ENCODE results near the gene ZNF512. TPM values are rescaled to one million over a fixed set of nuclear protein-coding genes. Genes with fewer than 3 reads are reported as not detected.
A peak's percentile ranks its signal among the peaks of the same experiment; 100 is the strongest.

ZNF512 gene
- total and polyA plus RNA-seq, 8 donors: 6.1 to 20.5 (median 10.0) TPM

GRCh38 chr2:27664622-27665363, 82.0 kb downstream of the ZNF512 start:
- H3K4me3 ChIP-seq: peak overlapping the region; percentile 81 to 88 (median 85)
- H3K4me1 ChIP-seq: peaks cover 9 to 22% (median 14%) of the 10 kb centered on the region in 3 donors
- no peak overlapping the region for H3K27ac ChIP-seq
- FAIRE-seq: no peak
- H3K9me3 ChIP-seq: no peaks in the 10 kb centered on the region
- ATAC-seq: no peak
- TF ChIP-seq CTCF (IDR thresholded peaks at IDR 0.05): no peak
- intact Hi-C loops (cut with DNase I): no loop called here
- no peak for DNase-seq
- H3K27me3 ChIP-seq: no peaks in the 10 kb centered on the region
- 59 to 66% methylated on average over 16 of the region's 16 CpGs for WGBS, 2 donors
- peaks cover 0 to 41% (median 12%) of the 10 kb centered on the region in 3 donors for H3K36me3 ChIP-seq

GRCh38 chr2:27667446-27667845, 84.6 kb downstream of the ZNF512 start:
- intact Hi-C loops (cut with DNase I): no loop called here
- no peak for FAIRE-seq

GRCh38 chr2:27671235-27671634, 88.4 kb downstream of the ZNF512 start:
- 87 to 95% methylated on average over 4 of the region's 4 CpGs for WGBS, 2 donors
- intact Hi-C loops (cut with DNase I): no loop called here
- no peaks in the 10 kb centered on the region for H3K9me3 ChIP-seq
- ATAC-seq (no peak), FAIRE-seq (no peak), DNase-seq (no peak)
- H3K27ac ChIP-seq: no peak overlapping the region
- no peaks in the 10 kb centered on the region for H3K4me1 ChIP-seq
- TF ChIP-seq CTCF (IDR thresholded peaks at IDR 0.05): no peak
- peaks cover 0 to 58% (median 11%) of the 10 kb centered on the region in 3 donors for H3K36me3 ChIP-seq
- H3K27me3 ChIP-seq: no peaks in the 10 kb centered on the region
- no peak overlapping the region for H3K4me3 ChIP-seq

More at GRCh38 chr2:27667446-27667845, 84.6 kb downstream of the ZNF512 start:
- ATAC-seq (no peak), DNase-seq (no peak)
- Histone ChIP-seq H3K4me1 (peaks cover 9 to 18% (median 11%) of the 10 kb centered on the region in 3 donors), H3K4me3 (no peak overlapping the region), H3K36me3 (peaks cover 0 to 41% (median 6%) of the 10 kb centered on the region in 3 donors), H3K9me3 (no peaks in the 10 kb centered on the region), H3K27ac (no peak overlapping the region), H3K27me3 (no peaks in the 10 kb centered on the region)
- whole genome bisulfite sequencing, 2 donors: 71 to 86% methylated on average over 1 of the region's 1 CpG
- no peak for TF ChIP-seq CTCF (IDR thresholded peaks at IDR 0.05)

Other genes with a start within 250 kb of the ZNF512 start
- 10 to 100 TPM; 21.2 to 30.7 (median 26.7) TPM for gene GTF3C2, start 226.3 kb upstream of the ZNF512 start, total RNA-seq
- gene GTF3C2, start 226.3 kb upstream of the ZNF512 start, polyA plus RNA-seq: 10 to 100 TPM; 33.1 to 34.3 TPM
- 10 to 100 TPM; 24.1 to 34.7 (median 31.3) TPM for gene EIF2B4, start 212.7 kb upstream of the ZNF512 start, total RNA-seq
- 10 to 100 TPM; 69.9 to 98.1 TPM for gene EIF2B4, start 212.7 kb upstream of the ZNF512 start, polyA plus RNA-seq
- gene SNX17, start 212.4 kb upstream of the ZNF512 start, total RNA-seq: 10 to 100 TPM; 34.3 to 48.6 (median 39.5) TPM
- gene SNX17, start 212.4 kb upstream of the ZNF512 start, polyA plus RNA-seq: 10 to 100 TPM; 38.8 to 60.2 TPM
- gene ZNF513, start 202.3 kb upstream of the ZNF512 start, total RNA-seq: 10 to 100 TPM in 1 of 6 donors, 1 to 10 TPM in 5; 3.7 to 10.4 (median 7.6) TPM
- 10 to 100 TPM; 30.1 to 34.4 TPM for gene ZNF513, start 202.3 kb upstream of the ZNF512 start, polyA plus RNA-seq
- gene PPM1G, start 173.5 kb upstream of the ZNF512 start, total RNA-seq: 10 to 100 TPM; 23.6 to 37.8 (median 28.7) TPM
- gene PPM1G, start 173.5 kb upstream of the ZNF512 start, polyA plus RNA-seq: 10 to 100 TPM; 28.6 to 31.8 TPM
- 10 to 100 TPM; 33.5 to 49.5 (median 38.0) TPM for gene NRBP1, start 154.4 kb upstream of the ZNF512 start, total RNA-seq
- 10 to 100 TPM; 32.5 to 60.7 TPM for gene NRBP1, start 154.4 kb upstream of the ZNF512 start, polyA plus RNA-seq
- 10 to 100 TPM; 21.6 to 36.5 (median 26.6) TPM for gene KRTCAP3, start 140.7 kb upstream of the ZNF512 start, total RNA-seq
- 10 to 100 TPM; 29.5 to 33.0 TPM for gene KRTCAP3, start 140.7 kb upstream of the ZNF512 start, polyA plus RNA-seq
- 10 to 100 TPM; 10.1 to 28.2 (median 14.7) TPM for gene IFT172, start 93.3 kb upstream of the ZNF512 start, total RNA-seq
- gene IFT172, start 93.3 kb upstream of the ZNF512 start, polyA plus RNA-seq: 10 to 100 TPM; 35.1 to 56.2 TPM
- 10 to 100 TPM in 1 of 6 donors, 1 to 10 TPM in 5; 3.1 to 12.7 (median 6.4) TPM for gene FNDC4, start 87.8 kb upstream of the ZNF512 start, total RNA-seq
- 10 to 100 TPM in 1 of 2 donors, 1 to 10 TPM in 1; 8.5 to 11.8 TPM for gene FNDC4, start 87.8 kb upstream of the ZNF512 start, polyA plus RNA-seq
- gene GCKR, start 86.2 kb upstream of the ZNF512 start, total RNA-seq: 1 to 10 TPM in 4 of 6 donors, under 1 TPM in 2; 0.56 to 3.2 (median 1.5) TPM
- 1 to 10 TPM; 1.5 to 4.0 TPM for gene GCKR, start 86.2 kb upstream of the ZNF512 start, polyA plus RNA-seq
- gene CCDC121, start 46.0 kb downstream of the ZNF512 start, total RNA-seq: 1 to 10 TPM; 1.1 to 3.1 (median 1.8) TPM
- 1 to 10 TPM; 1.6 to 2.0 TPM for gene CCDC121, start 46.0 kb downstream of the ZNF512 start, polyA plus RNA-seq
- gene GPN1, start 46.0 kb downstream of the ZNF512 start, total RNA-seq: 10 to 100 TPM in 5 of 6 donors, 1 to 10 TPM in 1; 8.2 to 17.0 (median 12.0) TPM
- 10 to 100 TPM in 1 of 2 donors, 1 to 10 TPM in 1; 7.9 to 15.5 TPM for gene GPN1, start 46.0 kb downstream of the ZNF512 start, polyA plus RNA-seq
- 10 to 100 TPM in 3 of 6 donors, 1 to 10 TPM in 3; 8.0 to 18.1 (median 9.9) TPM for gene SUPT7L, start 80.6 kb downstream of the ZNF512 start, total RNA-seq
- 10 to 100 TPM; 22.5 to 32.4 TPM for gene SUPT7L, start 80.6 kb downstream of the ZNF512 start, polyA plus RNA-seq
- 10 to 100 TPM in 1 of 6 donors, 1 to 10 TPM in 5; 5.1 to 12.1 (median 8.1) TPM for gene SLC4A1AP, start 80.8 kb downstream of the ZNF512 start, total RNA-seq
- gene SLC4A1AP, start 80.8 kb downstream of the ZNF512 start, polyA plus RNA-seq: 10 to 100 TPM in 1 of 2 donors, 1 to 10 TPM in 1; 7.7 to 12.6 TPM
- 10 to 100 TPM; 17.8 to 29.7 (median 26.0) TPM for gene MRPL33, start 188.7 kb downstream of the ZNF512 start, total RNA-seq
- 100 to 1,000 TPM in 1 of 2 donors, 10 to 100 TPM in 1; 29.2 to 120 TPM for gene MRPL33, start 188.7 kb downstream of the ZNF512 start, polyA plus RNA-seq